ENCODE data around the gene SLC2A4RG. TPM values are rescaled to one million over a fixed set of nuclear protein-coding genes. Genes with fewer than 3 reads are reported as not detected.

The SLC2A4RG gene
- total and polyA plus RNA-seq, 2 of the 13 experiments (the other 11 are each of a cell fraction or from before 2014, with no cell fraction given), result 91.4 to 95.9 TPM

DNA sequence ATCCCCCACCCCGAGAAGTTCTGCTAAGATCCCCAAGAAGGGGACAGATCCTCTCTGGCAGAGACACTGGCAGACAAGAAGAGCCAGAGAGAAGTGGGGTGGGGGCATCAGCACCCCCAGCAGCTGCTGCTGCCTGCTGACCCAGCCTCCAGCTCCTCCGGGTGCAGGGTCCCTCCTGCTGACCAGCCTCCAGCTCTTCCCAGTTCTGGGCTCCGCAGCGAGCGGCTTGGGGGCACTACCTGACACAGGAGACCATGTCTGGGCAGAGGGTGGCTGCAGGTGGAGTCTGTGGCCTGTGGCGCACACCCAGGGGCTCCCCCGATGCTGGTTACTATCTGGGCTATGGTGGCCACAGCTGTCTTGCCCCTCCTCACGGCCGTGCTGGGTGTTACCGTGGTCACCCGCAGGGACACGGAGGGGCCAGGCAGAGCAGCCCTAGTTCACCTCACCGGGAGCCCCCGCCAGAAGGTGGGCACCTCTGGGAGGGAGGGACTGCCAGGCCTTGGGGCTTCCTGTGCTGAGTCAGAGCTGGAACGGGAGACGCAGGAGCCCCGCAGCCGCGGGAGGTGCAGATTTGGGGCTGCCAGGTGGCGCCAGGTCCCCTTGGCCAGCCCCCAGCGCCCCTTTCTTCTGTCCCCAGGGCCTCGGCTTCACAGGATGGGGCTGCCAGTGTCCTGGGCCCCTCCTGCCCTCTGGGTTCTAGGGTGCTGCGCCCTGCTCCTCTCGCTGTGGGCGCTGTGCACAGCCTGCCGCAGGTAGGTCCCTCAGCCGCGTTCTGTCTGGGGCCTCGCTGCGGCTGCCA lies 2.5 kb upstream of the SLC2A4RG start (continued):
- TF ChIP-seq, protein P1, sequence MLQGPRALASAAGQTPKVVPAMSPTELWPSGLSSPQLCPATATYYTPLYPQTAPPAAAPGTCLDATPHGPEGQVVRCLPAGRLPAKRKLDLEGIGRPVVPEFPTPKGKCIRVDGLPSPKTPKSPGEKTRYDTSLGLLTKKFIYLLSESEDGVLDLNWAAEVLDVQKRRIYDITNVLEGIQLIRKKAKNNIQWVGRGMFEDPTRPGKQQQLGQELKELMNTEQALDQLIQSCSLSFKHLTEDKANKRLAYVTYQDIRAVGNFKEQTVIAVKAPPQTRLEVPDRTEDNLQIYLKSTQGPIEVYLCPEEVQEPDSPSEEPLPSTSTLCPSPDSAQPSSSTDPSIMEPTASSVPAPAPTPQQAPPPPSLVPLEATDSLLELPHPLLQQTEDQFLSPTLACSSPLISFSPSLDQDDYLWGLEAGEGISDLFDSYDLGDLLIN (CRISPR knock-in tag; IDR thresholded peaks at IDR 0.05; ENCODE audit: borderline replicate concordance), result 0 out of 2 replicates have a peak, but pooled peaks have one; percentile 38
- TF ChIP-seq, protein P2, sequence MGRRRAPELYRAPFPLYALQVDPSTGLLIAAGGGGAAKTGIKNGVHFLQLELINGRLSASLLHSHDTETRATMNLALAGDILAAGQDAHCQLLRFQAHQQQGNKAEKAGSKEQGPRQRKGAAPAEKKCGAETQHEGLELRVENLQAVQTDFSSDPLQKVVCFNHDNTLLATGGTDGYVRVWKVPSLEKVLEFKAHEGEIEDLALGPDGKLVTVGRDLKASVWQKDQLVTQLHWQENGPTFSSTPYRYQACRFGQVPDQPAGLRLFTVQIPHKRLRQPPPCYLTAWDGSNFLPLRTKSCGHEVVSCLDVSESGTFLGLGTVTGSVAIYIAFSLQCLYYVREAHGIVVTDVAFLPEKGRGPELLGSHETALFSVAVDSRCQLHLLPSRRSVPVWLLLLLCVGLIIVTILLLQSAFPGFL (CRISPR knock-in tag; IDR thresholded peaks at IDR 0.05), result no peak
- TF ChIP-seq ZBTB1 (CRISPR knock-in tag; IDR thresholded peaks at IDR 0.05; ENCODE audit: borderline replicate concordance) (peak; percentile 12; the same call in 1 of the 2 replicates), HNRNPLL (IDR thresholded peaks at IDR 0.05; ENCODE audit: low read depth, low read length, poor library complexity, severe bottlenecking) (peak; percentile 48), TBP (CRISPR knock-in tag; IDR thresholded peaks at IDR 0.05) (no peak), MLLT10 (CRISPR knock-in tag; IDR thresholded peaks at IDR 0.05) (no peak), U2AF2 (IDR thresholded peaks at IDR 0.05; ENCODE audit: low read depth, low read length) (no peak), MYC (CRISPR knock-in tag; IDR thresholded peaks at IDR 0.05; ENCODE audit: borderline replicate concordance) (no peak), ARNT2 (CRISPR knock-in tag; IDR thresholded peaks at IDR 0.05; ENCODE audit: low read depth) (peak; percentile 72; the same call in 1 of the 2 replicates), MEIS2 (CRISPR knock-in tag; IDR thresholded peaks at IDR 0.05) (no peak), TGIF2 (CRISPR knock-in tag; IDR thresholded peaks at IDR 0.05) (no peak), ZNF678 (CRISPR knock-in tag; IDR thresholded peaks at IDR 0.05) (peak; percentile 32; the same call in 1 of the 2 replicates), ERF (CRISPR knock-in tag; IDR thresholded peaks at IDR 0.05) (0 out of 2 replicates have a peak, but pooled peaks have one; percentile 13), MZF1 (CRISPR knock-in tag; IDR thresholded peaks at IDR 0.05; ENCODE audit: borderline replicate concordance) (no peak)
- TF ChIP-seq, protein P3, sequence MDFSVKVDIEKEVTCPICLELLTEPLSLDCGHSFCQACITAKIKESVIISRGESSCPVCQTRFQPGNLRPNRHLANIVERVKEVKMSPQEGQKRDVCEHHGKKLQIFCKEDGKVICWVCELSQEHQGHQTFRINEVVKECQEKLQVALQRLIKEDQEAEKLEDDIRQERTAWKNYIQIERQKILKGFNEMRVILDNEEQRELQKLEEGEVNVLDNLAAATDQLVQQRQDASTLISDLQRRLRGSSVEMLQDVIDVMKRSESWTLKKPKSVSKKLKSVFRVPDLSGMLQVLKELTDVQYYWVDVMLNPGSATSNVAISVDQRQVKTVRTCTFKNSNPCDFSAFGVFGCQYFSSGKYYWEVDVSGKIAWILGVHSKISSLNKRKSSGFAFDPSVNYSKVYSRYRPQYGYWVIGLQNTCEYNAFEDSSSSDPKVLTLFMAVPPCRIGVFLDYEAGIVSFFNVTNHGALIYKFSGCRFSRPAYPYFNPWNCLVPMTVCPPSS (IDR thresholded peaks at IDR 0.05), result no peak
- TF ChIP-seq, protein P4, sequence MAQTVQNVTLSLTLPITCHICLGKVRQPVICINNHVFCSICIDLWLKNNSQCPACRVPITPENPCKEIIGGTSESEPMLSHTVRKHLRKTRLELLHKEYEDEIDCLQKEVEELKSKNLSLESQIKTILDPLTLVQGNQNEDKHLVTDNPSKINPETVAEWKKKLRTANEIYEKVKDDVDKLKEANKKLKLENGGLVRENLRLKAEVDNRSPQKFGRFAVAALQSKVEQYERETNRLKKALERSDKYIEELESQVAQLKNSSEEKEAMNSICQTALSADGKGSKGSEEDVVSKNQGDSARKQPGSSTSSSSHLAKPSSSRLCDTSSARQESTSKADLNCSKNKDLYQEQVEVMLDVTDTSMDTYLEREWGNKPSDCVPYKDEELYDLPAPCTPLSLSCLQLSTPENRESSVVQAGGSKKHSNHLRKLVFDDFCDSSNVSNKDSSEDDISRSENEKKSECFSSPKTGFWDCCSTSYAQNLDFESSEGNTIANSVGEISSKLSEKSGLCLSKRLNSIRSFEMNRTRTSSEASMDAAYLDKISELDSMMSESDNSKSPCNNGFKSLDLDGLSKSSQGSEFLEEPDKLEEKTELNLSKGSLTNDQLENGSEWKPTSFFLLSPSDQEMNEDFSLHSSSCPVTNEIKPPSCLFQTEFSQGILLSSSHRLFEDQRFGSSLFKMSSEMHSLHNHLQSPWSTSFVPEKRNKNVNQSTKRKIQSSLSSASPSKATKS (CRISPR knock-in tag; IDR thresholded peaks at IDR 0.05), result no peak
- TF ChIP-seq, protein P5, sequence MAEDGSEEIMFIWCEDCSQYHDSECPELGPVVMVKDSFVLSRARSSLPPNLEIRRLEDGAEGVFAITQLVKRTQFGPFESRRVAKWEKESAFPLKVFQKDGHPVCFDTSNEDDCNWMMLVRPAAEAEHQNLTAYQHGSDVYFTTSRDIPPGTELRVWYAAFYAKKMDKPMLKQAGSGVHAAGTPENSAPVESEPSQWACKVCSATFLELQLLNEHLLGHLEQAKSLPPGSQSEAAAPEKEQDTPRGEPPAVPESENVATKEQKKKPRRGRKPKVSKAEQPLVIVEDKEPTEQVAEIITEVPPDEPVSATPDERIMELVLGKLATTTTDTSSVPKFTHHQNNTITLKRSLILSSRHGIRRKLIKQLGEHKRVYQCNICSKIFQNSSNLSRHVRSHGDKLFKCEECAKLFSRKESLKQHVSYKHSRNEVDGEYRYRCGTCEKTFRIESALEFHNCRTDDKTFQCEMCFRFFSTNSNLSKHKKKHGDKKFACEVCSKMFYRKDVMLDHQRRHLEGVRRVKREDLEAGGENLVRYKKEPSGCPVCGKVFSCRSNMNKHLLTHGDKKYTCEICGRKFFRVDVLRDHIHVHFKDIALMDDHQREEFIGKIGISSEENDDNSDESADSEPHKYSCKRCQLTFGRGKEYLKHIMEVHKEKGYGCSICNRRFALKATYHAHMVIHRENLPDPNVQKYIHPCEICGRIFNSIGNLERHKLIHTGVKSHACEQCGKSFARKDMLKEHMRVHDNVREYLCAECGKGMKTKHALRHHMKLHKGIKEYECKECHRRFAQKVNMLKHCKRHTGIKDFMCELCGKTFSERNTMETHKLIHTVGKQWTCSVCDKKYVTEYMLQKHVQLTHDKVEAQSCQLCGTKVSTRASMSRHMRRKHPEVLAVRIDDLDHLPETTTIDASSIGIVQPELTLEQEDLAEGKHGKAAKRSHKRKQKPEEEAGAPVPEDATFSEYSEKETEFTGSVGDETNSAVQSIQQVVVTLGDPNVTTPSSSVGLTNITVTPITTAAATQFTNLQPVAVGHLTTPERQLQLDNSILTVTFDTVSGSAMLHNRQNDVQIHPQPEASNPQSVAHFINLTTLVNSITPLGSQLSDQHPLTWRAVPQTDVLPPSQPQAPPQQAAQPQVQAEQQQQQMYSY (CRISPR knock-in tag; IDR thresholded peaks at IDR 0.05), result no peak
- TF ChIP-seq, protein P6, sequence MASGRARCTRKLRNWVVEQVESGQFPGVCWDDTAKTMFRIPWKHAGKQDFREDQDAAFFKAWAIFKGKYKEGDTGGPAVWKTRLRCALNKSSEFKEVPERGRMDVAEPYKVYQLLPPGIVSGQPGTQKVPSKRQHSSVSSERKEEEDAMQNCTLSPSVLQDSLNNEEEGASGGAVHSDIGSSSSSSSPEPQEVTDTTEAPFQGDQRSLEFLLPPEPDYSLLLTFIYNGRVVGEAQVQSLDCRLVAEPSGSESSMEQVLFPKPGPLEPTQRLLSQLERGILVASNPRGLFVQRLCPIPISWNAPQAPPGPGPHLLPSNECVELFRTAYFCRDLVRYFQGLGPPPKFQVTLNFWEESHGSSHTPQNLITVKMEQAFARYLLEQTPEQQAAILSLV (CRISPR knock-in tag; IDR thresholded peaks at IDR 0.05; ENCODE audit: borderline replicate concordance), result no peak; the same call in 1 of the 2 replicates

Data from HepG2 (cell line).